GM19099 (cell line): Measurements from ENCODE around the gene PEMT.

Experiments
- POLR2A ChIP-seq: IDR thresholded peaks from 3 replicates; pipeline ENCODE4 v1.6.1; 2011; ENCODE audit warnings: low read depth; ENCODE audit not compliant: insufficient read length; ENCODE audit errors: extremely low read depth

PEMT gene

DNA sequence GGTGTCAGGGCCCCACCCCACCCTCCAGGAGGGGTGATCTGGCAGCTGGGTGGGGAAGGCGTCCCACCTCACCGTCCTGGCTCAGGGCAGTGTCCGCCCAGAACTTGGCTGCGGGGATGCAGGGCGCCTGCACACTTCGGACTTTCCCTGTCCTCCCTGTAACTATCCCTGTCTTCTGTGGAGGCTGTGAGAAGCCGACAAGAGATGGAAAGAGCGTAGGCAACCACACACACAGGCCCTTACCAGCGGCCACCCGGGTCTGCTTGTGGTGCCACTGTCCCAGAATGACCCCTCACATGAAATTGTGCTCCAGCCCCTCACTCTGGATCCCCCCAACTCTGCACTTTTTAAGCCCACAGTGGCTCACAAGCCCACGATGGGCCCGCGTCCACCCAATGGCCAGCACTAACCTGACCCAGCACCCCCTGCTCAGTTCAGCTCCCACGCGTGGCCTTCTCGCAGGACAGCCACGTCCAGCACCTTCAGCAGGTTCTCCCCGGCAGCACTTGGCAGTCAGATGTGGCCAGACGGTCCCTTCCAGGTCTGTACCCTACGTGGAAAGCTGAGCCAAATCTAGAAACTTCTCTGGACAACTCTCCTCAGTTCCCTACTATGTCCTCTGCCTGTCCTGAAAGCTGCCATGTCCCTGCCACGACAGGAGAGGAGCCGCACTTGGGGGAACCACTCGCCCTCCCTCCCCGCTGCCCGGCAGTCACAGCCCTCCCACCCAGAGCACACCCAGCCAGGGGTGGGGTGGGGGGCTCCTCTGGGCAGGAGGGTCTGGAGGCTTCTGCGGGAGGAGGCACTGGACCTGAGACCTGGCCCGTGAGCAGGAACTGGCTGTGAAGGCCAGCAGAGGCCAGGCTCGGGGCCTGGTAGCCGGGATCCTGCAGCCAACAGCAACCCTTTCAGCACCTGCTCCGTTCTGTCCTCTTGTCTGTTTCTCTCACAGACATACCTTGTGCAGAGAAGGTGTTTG, 38.0 kb downstream of the PEMT start:
- no peak for TF ChIP-seq POLR2A

GRCh38 chr17:17552351-17553216, 38.9 kb downstream of the PEMT start:
- no peak for TF ChIP-seq POLR2A

DNA sequence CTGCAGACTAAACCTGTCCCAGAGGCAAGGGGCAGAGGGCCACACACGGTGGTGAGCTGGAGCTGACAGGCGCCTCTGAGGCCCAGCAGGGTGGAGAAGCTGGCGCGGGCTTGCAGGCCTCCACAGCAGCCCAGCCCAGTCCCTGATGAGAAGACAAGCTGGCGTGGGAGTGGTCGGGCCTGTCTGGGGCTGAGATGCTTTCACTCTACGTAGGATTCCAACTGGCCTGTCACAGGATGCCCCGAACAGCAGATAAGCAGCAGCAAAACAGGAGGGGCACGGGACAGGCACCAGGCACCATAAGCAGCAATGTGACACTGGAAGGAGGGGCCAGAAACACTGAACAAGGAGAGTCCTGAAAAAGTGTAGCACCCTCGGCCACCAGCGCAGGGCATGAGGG, 40.1 kb downstream of the PEMT start:
- TF ChIP-seq POLR2A: no peak

DNA sequence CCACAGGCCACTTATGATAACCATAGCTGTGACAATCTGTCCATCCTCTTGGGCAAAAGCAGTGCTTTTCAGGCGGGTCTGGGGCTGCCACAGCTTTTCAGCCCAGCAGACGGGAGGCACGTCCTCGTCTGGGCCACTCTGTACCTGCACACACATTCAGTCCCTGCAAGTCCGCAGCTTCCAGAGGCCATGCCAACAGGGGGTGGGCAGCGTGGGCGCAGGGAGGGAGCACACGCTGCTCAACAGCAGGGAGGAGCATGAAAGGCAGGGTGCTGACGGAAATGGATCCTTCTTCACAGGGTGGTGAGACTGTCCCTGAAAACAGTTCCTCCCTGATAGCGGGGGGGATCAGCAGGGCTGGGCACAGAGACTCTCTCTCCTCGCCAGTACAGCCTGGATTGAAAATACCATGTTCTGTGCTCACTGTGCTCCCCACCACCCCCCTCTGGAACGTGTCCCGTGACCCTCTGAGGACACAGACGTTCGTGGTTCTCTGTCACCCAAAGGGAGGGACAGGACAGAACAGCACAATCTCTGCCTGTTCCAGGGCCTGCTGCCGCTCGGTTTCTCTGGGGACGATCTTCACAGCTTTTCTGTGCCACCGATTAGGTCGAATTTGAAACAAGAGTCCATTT, 41.7 kb downstream of the PEMT start:
- no peak for TF ChIP-seq POLR2A

DNA sequence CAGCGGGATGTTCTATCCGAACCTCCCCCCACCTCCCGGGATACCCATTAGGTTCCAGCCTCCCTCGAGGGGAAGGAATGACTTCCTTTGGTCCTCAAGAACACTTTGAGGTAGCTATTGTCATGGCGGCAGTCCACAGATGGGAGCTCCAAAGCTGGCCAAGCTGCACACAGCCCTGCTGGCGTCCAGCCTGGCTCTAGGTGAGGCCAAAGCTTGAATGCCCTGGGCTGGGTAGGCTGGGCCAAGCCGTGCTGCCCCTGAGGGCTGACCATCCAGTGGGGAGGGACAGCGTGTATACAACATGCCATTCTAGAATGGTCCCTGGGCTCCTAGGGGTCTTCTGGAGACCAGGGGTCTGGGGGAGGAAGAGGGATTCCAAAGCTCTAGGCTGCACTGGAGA, 43.5 kb downstream of the PEMT start:
- TF ChIP-seq POLR2A: no peak

DNA sequence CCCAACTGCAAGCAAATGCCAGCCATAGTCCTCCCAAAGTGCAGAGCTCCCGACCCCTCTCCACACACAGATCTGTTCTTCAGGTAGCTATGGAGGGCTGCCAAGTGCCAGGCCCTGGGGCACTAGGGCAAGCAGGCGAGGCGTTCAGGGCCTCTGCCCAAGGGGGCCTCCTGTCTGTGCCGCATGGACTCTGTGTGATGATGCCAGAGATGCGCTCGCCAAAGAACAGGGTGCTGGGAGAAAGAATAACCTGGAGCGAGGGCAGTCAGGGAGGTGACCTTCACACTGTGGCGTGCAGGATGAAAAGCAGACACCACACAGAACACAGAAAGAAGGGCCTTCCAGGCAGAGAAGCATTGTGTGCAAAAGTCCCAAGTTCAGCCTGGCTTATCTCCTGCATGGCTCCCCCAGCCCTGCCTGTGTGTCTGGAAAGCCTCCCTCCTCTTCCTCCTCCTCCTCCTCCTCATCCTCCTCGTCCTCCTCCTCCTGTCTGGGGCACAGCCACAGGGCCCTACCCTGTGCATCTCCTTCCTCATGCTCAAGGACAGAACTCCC, 44.2 kb downstream of the PEMT start:
- no peak for TF ChIP-seq POLR2A

- no peak for TF ChIP-seq POLR2A
Measured at GRCh38 chr17:17546399-17547185, 44.9 kb downstream of the PEMT start.

DNA sequence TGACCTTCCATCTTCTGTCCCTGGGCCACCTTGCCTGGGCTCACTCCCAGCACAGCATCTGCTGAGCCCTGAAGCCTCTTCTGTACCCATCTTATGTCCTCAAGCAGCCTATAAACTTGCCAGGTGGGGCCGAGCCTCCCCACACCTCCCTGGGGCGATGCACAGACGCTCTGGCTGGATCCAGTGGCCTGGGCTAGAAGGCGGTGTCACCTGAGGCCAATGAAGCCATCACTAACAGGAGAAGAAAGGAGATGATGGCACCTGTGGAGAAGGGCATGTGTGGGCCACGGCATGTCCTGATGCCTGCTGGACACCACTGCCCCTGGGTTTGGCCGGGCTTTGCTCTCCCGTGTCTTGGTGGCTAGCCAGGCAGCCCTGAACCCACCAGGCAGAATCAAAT, 45.5 kb downstream of the PEMT start:
- no peak for TF ChIP-seq POLR2A

DNA sequence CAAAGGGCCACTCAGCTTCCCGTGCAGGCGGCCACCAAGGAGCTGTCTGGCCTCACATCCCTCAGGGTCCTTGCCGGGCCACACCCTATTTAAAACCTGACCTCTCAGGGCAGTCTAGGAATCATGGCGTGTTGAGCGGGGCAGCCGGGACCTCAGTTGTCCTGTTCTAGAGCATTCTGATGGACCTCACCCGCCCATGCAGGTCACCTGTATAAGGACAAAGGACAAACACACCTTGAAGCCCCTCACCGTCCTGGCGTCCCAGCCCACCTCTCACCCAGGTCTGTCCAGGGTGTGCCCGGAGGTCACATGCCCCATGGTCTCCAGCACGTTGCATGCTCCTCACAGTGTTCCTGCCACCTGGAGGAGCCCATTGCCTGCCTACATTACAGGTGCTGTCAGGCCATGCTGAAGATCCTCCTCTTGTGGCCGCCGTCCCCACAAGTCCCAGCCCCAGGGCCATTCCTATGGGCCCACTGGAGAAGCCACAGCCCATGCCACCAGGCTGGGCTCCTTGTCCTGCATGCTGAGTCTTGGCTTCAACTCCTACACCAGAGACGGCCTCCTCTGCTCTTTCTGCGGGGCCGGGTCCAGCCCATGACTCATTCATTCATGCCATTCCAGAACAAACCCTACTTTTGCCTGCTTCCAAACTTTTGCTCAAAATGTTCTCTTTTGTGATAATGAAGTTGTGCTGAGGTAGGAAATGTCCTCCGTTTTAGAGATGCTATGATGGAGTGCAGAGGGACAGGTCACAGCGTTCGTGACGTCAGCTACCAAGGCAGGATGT, 46.3 kb downstream of the PEMT start:
- TF ChIP-seq POLR2A: no peak

- no peak for TF ChIP-seq POLR2A
Measured at GRCh38 chr17:17542906-17543635, 48.4 kb downstream of the PEMT start.

DNA sequence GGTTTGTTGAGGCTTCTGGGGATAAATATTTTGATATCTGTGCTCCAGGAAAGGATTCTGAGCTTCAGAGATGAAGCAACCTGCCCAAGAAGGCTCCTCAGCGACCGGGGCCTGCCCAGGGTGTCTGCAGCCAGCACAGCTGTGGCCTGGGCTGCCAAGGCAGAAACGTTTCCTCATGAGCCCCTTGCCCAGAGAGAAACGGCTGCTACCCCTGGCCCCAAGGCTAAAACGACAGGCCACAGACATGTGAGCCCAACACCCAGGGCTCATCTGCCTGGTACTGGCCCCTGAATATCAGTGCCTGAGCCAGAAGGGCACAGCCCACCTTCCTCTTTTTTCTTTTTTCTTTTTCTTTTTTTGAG, 49.9 kb downstream of the PEMT start:
- no peak for TF ChIP-seq POLR2A

DNA sequence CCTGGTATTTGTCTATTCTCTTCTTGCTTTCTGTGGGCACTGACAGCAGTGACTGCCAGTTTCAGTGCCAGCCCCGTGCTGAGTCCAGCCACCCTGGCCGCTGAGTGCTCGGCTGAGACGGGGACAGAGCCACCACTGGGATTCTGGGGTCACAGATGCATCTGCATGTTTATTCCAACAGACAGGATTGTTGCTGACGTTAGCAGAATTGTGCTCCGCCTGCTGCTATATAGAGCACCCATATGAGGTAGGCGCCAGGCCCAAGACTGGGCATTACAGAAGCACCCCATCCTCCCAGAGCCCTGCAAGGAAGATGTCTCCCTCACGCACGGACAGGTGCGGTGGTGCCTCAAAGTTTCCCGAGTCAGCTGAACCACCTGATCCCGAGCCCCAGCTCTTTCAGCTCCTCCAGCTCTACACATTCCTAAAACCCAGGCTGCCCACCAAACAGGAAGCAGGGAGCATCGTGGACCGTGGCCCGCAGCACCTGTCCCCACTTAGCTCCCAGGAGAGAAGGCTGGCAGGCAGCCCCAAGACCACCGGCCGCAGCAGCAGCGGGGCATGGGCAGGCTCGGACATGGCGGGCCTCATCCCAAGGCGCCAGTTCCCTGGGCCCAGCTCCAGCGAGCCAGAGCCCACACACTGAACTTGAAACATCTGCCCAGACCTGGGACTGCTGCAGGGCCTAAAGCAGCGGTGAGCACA, 50.4 kb downstream of the PEMT start:
- no peak for TF ChIP-seq POLR2A
